Loucy (cell line): ENCODE measurements around the gene NSFL1C.

Experiments used
- EZH2phosphoT487 ChIP-seq: fragments of 200-600 bp; IDR thresholded peaks from 2 replicates; pipeline ENCODE4 v1.6.1; 2018; ENCODE audit warnings: antibody characterized with exemption, mild to moderate bottlenecking, moderate library complexity, borderline replicate concordance
- TF ChIP-seq, protein P1 (sequence below): fragments of 200-600 bp; sonication (generic); conservative IDR thresholded peaks from 2 replicates; pipeline ENCODE4 v1.5.1; 2014; ENCODE audit warnings: mild to moderate bottlenecking, antibody characterized with exemption, low read length

DNA sequence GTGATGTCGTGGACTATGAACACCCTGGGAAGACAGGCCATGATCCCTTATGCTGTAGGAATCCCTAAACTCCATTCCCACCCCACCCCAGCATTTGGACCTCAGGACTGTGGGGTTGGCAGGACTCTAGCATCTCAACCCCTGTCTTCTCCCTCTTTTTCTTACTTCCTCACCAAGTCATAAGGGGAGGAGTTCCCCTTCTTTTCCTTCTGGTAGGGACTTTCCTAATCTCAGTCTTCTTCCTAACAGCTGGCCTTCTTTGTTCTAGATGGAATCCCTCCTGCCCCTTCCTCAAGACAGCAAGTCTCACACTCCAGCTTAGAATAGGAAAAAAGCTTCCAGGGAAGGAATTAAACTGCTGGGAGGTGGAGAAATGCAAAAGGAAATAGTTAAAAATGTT lies 26.9 kb upstream of the NSFL1C start:
- TF ChIP-seq, protein P1, sequence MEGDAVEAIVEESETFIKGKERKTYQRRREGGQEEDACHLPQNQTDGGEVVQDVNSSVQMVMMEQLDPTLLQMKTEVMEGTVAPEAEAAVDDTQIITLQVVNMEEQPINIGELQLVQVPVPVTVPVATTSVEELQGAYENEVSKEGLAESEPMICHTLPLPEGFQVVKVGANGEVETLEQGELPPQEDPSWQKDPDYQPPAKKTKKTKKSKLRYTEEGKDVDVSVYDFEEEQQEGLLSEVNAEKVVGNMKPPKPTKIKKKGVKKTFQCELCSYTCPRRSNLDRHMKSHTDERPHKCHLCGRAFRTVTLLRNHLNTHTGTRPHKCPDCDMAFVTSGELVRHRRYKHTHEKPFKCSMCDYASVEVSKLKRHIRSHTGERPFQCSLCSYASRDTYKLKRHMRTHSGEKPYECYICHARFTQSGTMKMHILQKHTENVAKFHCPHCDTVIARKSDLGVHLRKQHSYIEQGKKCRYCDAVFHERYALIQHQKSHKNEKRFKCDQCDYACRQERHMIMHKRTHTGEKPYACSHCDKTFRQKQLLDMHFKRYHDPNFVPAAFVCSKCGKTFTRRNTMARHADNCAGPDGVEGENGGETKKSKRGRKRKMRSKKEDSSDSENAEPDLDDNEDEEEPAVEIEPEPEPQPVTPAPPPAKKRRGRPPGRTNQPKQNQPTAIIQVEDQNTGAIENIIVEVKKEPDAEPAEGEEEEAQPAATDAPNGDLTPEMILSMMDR: no peak
- TF ChIP-seq EZH2phosphoT487: no peak
